Measurements from ENCODE around the gene OPTC.

- TF ChIP-seq CTCF (IDR thresholded peaks at IDR 0.05), result no peak
- no peak for TF ChIP-seq POLR2A (IDR thresholded peaks at IDR 0.05)
Observed at GRCh38 chr1:203488539-203488938, 5.4 kb upstream of the OPTC start.

All from heart left ventricle (tissue), 13 donors.